Measurements from ENCODE around the gene CD93. TPM values are rescaled to one million over a fixed set of nuclear protein-coding genes. Genes with fewer than 3 reads are reported as not detected.

The CD93 gene
- total RNA-seq, 1 donor from 2014 or later = 0.02 TPM

DNA sequence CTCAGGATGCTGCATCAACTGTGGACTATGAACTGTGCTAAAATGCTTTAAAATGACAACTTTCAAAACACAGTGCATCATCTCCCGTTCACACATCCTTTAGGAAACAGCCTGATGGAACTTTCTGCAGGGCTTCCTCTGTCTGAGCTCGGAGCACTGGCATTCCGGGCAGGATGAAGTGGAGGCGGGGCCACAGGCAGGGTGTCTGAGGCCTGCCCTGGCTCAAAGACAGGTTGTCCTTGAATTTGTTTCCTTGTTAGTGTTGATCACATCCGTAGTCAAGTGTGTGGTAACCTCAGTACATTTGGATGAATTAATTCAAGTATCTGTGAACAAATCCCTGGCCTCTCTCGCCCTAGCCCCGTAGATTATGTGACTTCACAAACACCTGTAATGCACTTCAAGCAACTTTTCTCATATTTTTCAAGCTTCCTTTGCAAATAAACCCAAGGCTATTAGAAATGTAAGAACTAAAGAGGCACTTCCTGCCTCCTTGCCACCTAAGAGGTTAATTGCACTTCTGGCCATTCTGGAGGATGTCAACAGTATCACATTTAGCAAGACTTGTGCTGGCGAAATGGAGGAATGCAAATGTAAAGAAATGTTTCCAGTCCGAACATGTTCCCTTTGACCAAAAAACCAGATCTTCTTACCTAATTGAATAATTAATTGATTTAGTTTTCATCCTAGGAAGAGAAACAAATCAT, 3.1 kb downstream of the CD93 start:
- no peak overlapping the region for H3K9ac ChIP-seq (ENCODE audit: low read length)
- Mint-ChIP-seq H3K36me3 (ENCODE audit: low read depth, unreplicated experiment) (no peaks in the 10 kb centered on the region), H3K27me3 (ENCODE audit: low read depth, unreplicated experiment) (peaks cover 23% of the 10 kb centered on the region), H3K4me1 (ENCODE audit: low read depth, unreplicated experiment) (no peaks in the 10 kb centered on the region), H3K27ac (ENCODE audit: unreplicated experiment) (no peak overlapping the region), H3K9me3 (ENCODE audit: unreplicated experiment) (peaks cover 1% of the 10 kb centered on the region), H3K4me3 (ENCODE audit: unreplicated experiment) (no peak overlapping the region)
- FAIRE-seq (no peak), DNase-seq (ENCODE audit: low read depth) (no peak)
- H3K27me3 ChIP-seq (ENCODE audit: insufficient read depth, low read length) = no peaks in the 10 kb centered on the region
- no peaks in the 10 kb centered on the region for H3K9me3 ChIP-seq (ENCODE audit: insufficient read depth, low read depth, low read length)
- H3K27ac ChIP-seq (ENCODE audit: low read depth, low read length) = no peak overlapping the region
- H3K36me3 ChIP-seq (ENCODE audit: insufficient read depth, low read length) = no peaks in the 10 kb centered on the region
- no peak overlapping the region for H3K4me3 ChIP-seq (ENCODE audit: insufficient read depth, low read depth, low read length)
- no peaks in the 10 kb centered on the region for H3K79me2 ChIP-seq (ENCODE audit: insufficient read depth, low read length)
- H3K4me1 ChIP-seq (ENCODE audit: insufficient read depth, low read length) = peaks cover 7% of the 10 kb centered on the region
- H4K20me1 ChIP-seq (ENCODE audit: insufficient read depth, low read length) = no peaks in the 10 kb centered on the region
- no peak overlapping the region for H3K4me2 ChIP-seq (ENCODE audit: low read length)
- TF ChIP-seq EZH2 (IDR thresholded peaks at IDR 0.05; ENCODE audit: insufficient read depth, low read length) = no peak
- TF ChIP-seq, protein P1, sequence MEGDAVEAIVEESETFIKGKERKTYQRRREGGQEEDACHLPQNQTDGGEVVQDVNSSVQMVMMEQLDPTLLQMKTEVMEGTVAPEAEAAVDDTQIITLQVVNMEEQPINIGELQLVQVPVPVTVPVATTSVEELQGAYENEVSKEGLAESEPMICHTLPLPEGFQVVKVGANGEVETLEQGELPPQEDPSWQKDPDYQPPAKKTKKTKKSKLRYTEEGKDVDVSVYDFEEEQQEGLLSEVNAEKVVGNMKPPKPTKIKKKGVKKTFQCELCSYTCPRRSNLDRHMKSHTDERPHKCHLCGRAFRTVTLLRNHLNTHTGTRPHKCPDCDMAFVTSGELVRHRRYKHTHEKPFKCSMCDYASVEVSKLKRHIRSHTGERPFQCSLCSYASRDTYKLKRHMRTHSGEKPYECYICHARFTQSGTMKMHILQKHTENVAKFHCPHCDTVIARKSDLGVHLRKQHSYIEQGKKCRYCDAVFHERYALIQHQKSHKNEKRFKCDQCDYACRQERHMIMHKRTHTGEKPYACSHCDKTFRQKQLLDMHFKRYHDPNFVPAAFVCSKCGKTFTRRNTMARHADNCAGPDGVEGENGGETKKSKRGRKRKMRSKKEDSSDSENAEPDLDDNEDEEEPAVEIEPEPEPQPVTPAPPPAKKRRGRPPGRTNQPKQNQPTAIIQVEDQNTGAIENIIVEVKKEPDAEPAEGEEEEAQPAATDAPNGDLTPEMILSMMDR (IDR thresholded peaks at IDR 0.05; ENCODE audit: insufficient read depth, low read depth, low read length) = no peak
- H2AFZ ChIP-seq (ENCODE audit: low read depth, low read length) = no peak overlapping the region

- H3K9ac ChIP-seq (ENCODE audit: low read length) = no peak overlapping the region
- no peak overlapping the region for H3K27ac Mint-ChIP-seq (ENCODE audit: unreplicated experiment)
- H3K79me2 ChIP-seq (ENCODE audit: insufficient read depth, low read length) = no peaks in the 10 kb centered on the region
- H3K4me1 Mint-ChIP-seq (ENCODE audit: low read depth, unreplicated experiment) = no peaks in the 10 kb centered on the region
- no peak overlapping the region for H3K4me3 ChIP-seq (ENCODE audit: insufficient read depth, low read depth, low read length)
- DNase-seq (ENCODE audit: low read depth) (no peak), FAIRE-seq (no peak)
- no peaks in the 10 kb centered on the region for H3K36me3 ChIP-seq (ENCODE audit: insufficient read depth, low read length)
- H3K27ac ChIP-seq (ENCODE audit: low read depth, low read length) = no peak overlapping the region
- no peaks in the 10 kb centered on the region for H3K27me3 ChIP-seq (ENCODE audit: insufficient read depth, low read length)
- TF ChIP-seq, protein P1 (IDR thresholded peaks at IDR 0.05; ENCODE audit: insufficient read depth, low read depth, low read length) = no peak
- no peak for TF ChIP-seq EZH2 (IDR thresholded peaks at IDR 0.05; ENCODE audit: insufficient read depth, low read length)
- peaks cover 1% of the 10 kb centered on the region for H3K9me3 Mint-ChIP-seq (ENCODE audit: unreplicated experiment)
- no peaks in the 10 kb centered on the region for H3K36me3 Mint-ChIP-seq (ENCODE audit: low read depth, unreplicated experiment)
- no peak overlapping the region for H3K4me3 Mint-ChIP-seq (ENCODE audit: unreplicated experiment)
- no peak overlapping the region for H3K4me2 ChIP-seq (ENCODE audit: low read length)
- H3K27me3 Mint-ChIP-seq (ENCODE audit: low read depth, unreplicated experiment) = peaks cover 17% of the 10 kb centered on the region
- H3K4me1 ChIP-seq (ENCODE audit: insufficient read depth, low read length) = peaks cover 2% of the 10 kb centered on the region
- H2AFZ ChIP-seq (ENCODE audit: low read depth, low read length) = no peak overlapping the region
- no peaks in the 10 kb centered on the region for H3K9me3 ChIP-seq (ENCODE audit: insufficient read depth, low read depth, low read length)
- H4K20me1 ChIP-seq (ENCODE audit: insufficient read depth, low read length) = no peaks in the 10 kb centered on the region
Observed at GRCh38 chr20:23081263-23081819, 4.8 kb downstream of the CD93 start.

DNA sequence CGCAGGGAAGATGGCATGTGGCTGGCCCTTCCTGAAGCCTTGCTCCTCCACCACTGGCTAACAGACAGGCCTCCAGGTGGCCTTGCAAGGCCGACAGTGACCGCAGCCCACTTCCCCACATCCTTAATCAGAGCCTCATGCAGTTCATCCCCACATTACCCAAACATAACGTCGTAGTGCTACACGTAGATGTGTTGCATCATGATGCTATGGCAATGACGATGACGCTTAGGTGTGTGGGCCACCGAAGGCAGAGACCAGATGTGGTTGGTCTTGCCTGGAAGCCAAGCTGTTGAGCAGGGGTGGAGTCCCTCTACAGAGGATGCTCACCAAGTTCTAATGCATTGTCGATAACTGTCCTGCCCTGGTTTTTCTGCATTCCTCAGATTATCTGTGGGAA, 5.6 kb downstream of the CD93 start:
- Mint-ChIP-seq H3K4me3 (ENCODE audit: unreplicated experiment) (no peak overlapping the region), H3K9me3 (ENCODE audit: unreplicated experiment) (peaks cover 1% of the 10 kb centered on the region), H3K4me1 (ENCODE audit: low read depth, unreplicated experiment) (no peaks in the 10 kb centered on the region), H3K27me3 (ENCODE audit: low read depth, unreplicated experiment) (peaks cover 17% of the 10 kb centered on the region), H3K36me3 (ENCODE audit: low read depth, unreplicated experiment) (no peaks in the 10 kb centered on the region), H3K27ac (ENCODE audit: unreplicated experiment) (no peak overlapping the region)
- no peaks in the 10 kb centered on the region for H3K4me1 ChIP-seq (ENCODE audit: insufficient read depth, low read length)
- H3K79me2 ChIP-seq (ENCODE audit: insufficient read depth, low read length) = no peaks in the 10 kb centered on the region
- H3K4me2 ChIP-seq (ENCODE audit: low read length) = no peak overlapping the region
- no peaks in the 10 kb centered on the region for H4K20me1 ChIP-seq (ENCODE audit: insufficient read depth, low read length)
- no peak overlapping the region for H2AFZ ChIP-seq (ENCODE audit: low read depth, low read length)
- no peak overlapping the region for H3K4me3 ChIP-seq (ENCODE audit: insufficient read depth, low read depth, low read length)
- H3K27ac ChIP-seq (ENCODE audit: low read depth, low read length) = no peak overlapping the region
- no peaks in the 10 kb centered on the region for H3K9me3 ChIP-seq (ENCODE audit: insufficient read depth, low read depth, low read length)
- DNase-seq (ENCODE audit: low read depth) (no peak), FAIRE-seq (no peak)
- H3K9ac ChIP-seq (ENCODE audit: low read length) = no peak overlapping the region
- TF ChIP-seq, protein P1 (IDR thresholded peaks at IDR 0.05; ENCODE audit: insufficient read depth, low read depth, low read length) = no peak
- TF ChIP-seq EZH2 (IDR thresholded peaks at IDR 0.05; ENCODE audit: insufficient read depth, low read length) = no peak
- no peaks in the 10 kb centered on the region for H3K27me3 ChIP-seq (ENCODE audit: insufficient read depth, low read length)
- H3K36me3 ChIP-seq (ENCODE audit: insufficient read depth, low read length) = no peaks in the 10 kb centered on the region

All from astrocyte (in vitro differentiated cells and primary cell).